G401 (cell line): ENCODE measurements around the gene SIGLEC1. TPM values are rescaled to one million over a fixed set of nuclear protein-coding genes. Genes with fewer than 3 reads are reported as not detected.
A peak's percentile ranks its signal among the peaks of the same experiment; 100 is the strongest.

ENCODE experiments used
- DNase-seq: peaks from one replicate; pipeline ENCODE4 v3.0.0-alpha.2; 2015; ENCODE audit warnings: low spot score
- in situ Hi-C: cut with HindIII; loops from 2 replicates; pipeline ENCODE4 v1.10.0; 2016; ENCODE audit warnings: low sequenced_read_pairs, mixed read lengths
- total RNA-seq: library from RNA; depleted of rRNA; stranded (reverse); fragments of >200 nt; shearing (Covaris generic); gene quantifications from 2 replicates; pipeline ENCODE4 v1.2.3, GENCODE V29; 2014

SIGLEC1 gene
- total RNA-seq, 1 experiment from 2014 or later, result not detected

GRCh38 chr20:3705970-3706739 is 6.2 kb downstream of the SIGLEC1 start:
- in situ Hi-C loops, result no loop called here
- no peak for DNase-seq

DNA sequence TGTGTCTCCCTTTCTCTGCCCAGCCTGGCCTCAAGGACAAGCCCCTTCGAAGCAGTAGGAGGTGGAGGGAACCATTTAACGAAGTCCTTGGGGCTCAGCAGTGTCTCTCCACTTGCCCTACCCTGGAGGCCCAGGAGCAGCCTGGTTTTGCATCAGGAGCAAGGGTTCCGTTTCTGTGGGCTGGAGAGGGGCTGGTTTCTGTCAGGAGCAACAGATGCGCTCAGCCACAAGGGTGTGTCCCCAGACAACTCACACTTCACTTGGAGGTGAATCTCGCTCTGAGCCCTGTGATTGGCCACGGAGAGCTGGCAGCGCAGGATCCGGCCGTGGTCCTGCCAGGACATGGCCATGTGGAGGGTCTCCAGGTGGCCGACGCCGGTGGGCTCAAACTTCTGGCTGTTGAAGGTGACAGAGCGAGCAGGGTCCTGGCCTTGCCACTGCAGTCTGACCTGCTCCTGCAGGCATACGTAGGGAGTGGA is 6.9 kb downstream of the SIGLEC1 start:
- no peak for DNase-seq
- in situ Hi-C loops, result no loop called here

GRCh38 chr20:3704087-3704486 is 8.3 kb downstream of the SIGLEC1 start:
- no peak for DNase-seq
- in situ Hi-C loops, result no loop called here

DNA sequence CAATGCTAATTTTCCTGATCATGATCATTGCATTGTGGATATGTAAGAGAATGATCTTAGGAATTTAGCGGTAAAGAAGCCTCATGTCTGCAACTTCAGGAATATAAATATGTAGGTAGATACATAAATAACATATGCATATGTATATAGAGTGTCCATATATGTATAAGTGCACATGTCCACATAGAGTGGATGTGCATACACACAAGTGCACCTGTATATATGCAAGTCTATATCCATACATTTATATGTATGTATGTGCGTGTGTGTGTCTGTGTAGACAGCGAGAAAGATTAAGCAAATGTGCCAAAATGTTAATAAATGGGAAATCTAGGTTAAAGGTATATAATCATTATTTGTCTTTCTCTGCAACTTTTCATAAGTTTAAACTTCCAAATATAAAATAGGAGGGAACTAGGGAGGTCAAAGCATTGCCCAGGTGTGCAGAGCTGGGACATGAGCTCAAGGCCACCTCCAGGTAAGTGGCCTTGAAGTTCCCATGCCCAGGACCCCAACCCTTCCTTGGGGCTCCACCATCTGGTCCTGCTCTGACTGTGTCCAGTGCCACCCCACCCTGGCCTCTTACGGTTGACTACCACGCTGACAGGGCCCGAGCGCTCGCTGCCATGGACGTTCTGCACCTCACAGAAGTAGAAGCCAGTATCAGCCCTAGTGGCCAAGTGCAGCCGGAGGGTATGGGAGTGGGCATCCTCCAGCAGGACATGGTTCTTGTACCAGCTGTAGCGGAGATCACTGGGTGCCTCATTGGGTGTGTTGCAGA is 9.6 kb downstream of the SIGLEC1 start:
- in situ Hi-C loops, result no loop called here
- DNase-seq, result no peak

DNA sequence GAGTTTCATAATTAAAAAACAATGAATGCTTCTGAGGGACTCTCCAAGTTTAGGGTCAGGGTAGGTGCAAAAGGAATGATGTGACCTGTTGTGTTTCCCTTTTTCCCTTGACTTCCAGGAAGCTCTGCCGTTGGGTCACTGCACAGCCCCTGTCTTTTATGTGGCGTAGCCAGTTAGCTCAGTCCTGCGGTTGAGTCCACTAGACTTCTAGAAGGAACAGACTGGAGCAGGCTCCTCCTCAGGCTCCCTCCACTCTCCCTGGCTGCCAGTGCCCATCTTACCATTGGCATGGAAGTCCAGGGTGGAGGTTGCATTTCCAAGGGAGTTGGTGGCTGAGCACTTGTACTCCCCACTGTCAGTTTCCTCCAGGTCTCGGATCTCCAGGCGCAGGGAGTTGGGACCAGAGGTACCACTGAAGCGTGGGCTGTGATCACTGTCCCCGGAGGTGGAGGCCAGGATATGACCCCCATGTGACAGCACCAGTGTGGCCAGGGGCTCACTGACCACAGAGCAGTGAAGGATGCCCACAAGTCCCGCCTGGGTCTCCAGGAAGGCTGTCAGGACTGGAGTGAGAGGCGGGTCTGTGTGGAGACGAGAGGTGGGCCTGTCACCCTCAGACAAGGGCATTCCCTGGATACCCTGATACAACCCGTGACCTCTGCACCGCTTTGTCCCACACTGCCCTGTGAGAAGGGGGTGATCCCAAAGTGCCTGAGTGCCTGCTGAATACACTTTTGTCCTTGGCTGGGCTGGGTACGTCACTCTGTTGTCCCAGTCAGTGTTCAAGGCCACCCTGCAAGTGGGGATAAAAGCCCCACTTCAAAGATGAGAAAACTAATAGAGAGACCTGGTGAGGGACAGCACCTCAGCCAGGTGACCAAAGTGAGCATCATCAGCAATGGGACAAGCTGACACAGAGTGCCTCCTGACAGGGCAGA is 11.1 kb downstream of the SIGLEC1 start:
- in situ Hi-C loops, result no loop called here
- no peak for DNase-seq

DNA sequence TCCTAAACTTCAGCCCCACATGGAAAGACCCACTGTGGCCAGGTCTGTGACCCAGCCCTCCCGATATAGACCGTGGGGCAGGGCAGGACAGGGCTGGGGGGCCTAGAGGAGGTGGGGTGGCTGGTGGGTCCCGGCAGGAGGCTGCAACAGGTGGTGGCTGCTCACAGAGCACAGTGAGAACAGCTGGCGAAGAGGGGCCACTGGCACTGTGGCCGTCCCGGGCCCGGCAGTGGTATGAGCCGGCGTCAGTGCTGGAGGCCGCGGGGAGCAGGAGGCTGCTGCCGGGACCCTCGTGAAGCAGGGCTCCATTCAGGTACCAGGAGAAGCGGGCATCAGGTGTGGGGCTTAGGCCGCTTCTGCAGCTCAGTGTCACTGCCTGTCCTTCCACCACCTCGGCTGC is 13.4 kb downstream of the SIGLEC1 start:
- no peak for DNase-seq
- in situ Hi-C loops, result no loop called here

DNA sequence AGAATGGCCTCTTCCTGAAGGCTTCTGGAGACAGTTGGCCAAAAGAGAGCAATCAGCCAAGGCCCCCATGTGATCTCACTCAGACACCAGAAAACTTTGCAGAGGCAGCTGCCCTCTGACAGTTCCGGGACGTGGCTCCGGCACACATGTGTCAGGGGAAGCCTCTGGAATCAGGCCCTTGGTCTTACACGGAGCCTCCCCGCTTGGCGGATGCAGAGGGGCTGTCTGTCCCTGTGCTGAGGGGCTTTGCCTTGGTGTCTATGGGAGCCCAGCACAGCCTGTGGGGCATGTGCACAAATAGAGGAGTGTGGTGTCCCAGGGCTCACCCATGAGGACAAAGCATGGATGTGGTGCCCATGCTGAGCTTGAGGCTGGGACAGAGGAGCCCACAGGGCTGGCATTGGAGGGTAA is 13.8 kb downstream of the SIGLEC1 start:
- DNase-seq, result no peak
- in situ Hi-C loops, result no loop called here

- in situ Hi-C loops, result no loop called here
- DNase-seq, result no peak
Observed at GRCh38 chr20:3697588-3698305, 14.7 kb downstream of the SIGLEC1 start.

GRCh38 chr20:3696745-3697587 is 15.4 kb downstream of the SIGLEC1 start:
- in situ Hi-C loops, result no loop called here
- DNase-seq, result no peak

GRCh38 chr20:3696200-3696599 is 16.2 kb downstream of the SIGLEC1 start:
- DNase-seq, result no peak
- in situ Hi-C loops, result no loop called here

DNA sequence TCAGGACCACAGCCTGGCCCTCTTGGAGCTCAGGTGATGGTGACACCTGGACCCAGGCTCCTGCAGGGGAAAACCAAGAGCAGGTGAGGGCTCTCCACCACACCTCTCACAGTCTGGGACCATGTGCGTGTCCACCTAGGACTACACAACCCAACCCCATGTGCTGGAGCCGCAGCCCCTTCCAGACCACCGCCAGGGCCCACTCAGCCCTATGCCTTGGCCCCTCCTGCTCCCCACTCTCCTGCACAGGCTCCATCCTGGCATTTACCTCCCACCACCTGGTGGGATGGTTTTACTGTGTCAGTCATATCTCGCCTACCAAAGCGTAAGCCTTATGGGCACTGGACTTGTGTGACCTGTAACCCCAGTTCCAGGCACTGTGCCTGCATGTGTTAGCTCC is 17.5 kb downstream of the SIGLEC1 start:
- in situ Hi-C loops, result no loop called here

GRCh38 chr20:3693376-3693775 is 19.0 kb downstream of the SIGLEC1 start:
- in situ Hi-C loops, result no loop called here
- DNase-seq, result no peak

More for the DNA sequence above, 17.5 kb downstream of the SIGLEC1 start:
- no peak for DNase-seq

DNA sequence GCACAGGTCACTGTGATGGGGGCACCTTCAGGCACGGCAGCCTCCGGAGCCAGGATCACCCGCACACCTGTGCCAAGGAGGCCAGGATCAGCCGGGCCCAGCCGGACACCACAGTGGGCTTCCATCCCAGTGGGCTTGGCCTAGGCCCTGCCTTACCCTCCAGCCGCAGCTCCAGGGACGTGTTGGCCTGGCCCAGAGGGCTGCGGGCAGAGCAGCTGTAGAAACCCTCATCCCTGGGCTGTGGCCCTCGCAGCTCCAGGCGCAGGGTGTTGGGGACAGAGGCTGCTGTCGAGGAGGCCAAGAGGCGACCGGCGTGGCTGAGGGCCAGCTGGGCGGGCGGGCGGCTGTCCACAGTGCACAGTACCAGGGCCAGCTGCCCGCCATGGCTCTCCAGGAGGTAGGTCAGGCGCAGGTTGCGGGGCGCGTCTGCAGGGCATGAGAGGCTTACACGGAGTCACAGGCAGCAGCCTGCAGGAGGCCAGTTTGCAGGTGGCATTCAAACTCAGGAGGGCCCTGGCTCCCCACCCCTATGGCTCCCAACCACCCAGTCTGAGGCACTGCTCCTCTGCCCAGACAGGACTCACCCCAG is 19.6 kb downstream of the SIGLEC1 start:
- in situ Hi-C loops, result no loop called here
- DNase-seq, result no peak

GRCh38 chr20:3691897-3692296 is 20.5 kb downstream of the SIGLEC1 start:
- in situ Hi-C loops, result no loop called here
- no peak for DNase-seq

GRCh38 chr20:3691306-3691705 is 21.1 kb downstream of the SIGLEC1 start:
- DNase-seq, result no peak
- in situ Hi-C loops, result no loop called here

DNA sequence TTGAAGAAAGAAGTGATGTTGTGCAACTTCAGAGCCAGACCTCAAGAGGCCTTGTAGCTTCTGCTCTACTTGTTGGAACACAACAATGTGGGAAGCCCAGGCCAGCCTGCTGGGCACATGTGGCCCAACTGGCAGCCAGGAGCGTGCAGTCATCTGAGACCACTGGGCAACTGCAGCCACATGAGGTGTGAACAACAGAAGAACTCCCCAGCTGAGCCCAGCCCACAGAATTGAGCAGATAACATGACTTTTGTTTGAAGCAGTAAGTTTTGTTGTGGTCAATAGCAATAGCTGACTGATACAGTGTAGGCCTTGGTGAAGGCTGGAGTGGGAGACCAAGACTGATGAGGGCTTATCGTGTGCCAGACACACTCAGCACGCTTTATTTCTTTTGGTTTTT is 22.0 kb downstream of the SIGLEC1 start:
- DNase-seq, result no peak
- in situ Hi-C loops, result no loop called here

- no peak for DNase-seq
- in situ Hi-C loops, result no loop called here
Observed at GRCh38 chr20:3689978-3690377, 22.4 kb downstream of the SIGLEC1 start.

GRCh38 chr20:3687655-3688054 is 24.7 kb downstream of the SIGLEC1 start:
- DNase-seq, result peak; percentile 25
- in situ Hi-C loops, result no loop called here
